D721Med (cell line): Measurements from ENCODE around the gene RAD50.

ENCODE experiments used
- DNase-seq: peaks from one replicate; pipeline ENCODE4 v3.0.0; 2011; ENCODE audit warnings: low spot score; ENCODE audit not compliant: insufficient read length
- FAIRE-seq: peaks from 2 replicates; lab custom pipeline; 2011; peaks lifted over from hg19 to GRCh38; lab: Jason Lieb, UNC
- TF ChIP-seq, protein P1 (sequence below): IDR thresholded peaks from 2 replicates; pipeline ENCODE4 v1.5.1; 2012; ENCODE audit warnings: mild to moderate bottlenecking, control low read depth; ENCODE audit not compliant: insufficient read depth; ENCODE audit errors: missing control alignments

Gene RAD50

DNA sequence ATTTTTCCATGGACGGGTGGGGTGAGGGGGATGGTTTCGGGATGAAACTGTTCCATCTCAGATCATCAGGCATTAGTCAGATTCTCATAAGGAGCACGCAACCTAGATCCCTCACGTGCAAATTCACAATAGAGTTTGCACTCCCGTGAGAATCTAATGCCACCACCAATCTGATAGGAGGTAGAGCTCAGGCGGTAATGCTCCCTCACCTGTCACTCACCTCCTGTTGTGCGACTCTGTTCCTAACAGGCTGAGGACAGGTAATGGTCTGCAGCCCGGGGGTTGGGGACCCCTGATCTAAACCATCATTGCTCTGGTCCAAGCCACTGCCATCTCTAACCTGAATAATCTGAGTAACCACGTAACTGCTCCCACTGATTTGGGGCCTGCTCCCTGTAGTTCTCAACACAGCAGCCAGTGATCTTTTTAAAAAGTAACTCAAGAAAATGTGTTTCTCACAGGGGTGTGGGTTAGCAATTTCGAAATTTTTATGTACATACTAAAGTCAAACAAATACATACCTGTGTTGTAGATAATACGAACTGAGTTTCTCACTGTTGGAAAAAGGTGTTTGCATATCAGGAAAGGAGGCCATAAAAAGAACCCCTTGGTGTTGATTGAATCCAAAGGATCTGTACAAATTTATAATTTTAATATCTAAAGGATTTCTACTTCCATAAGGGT, 89.9 kb downstream of the RAD50 start:
- TF ChIP-seq, protein P1, sequence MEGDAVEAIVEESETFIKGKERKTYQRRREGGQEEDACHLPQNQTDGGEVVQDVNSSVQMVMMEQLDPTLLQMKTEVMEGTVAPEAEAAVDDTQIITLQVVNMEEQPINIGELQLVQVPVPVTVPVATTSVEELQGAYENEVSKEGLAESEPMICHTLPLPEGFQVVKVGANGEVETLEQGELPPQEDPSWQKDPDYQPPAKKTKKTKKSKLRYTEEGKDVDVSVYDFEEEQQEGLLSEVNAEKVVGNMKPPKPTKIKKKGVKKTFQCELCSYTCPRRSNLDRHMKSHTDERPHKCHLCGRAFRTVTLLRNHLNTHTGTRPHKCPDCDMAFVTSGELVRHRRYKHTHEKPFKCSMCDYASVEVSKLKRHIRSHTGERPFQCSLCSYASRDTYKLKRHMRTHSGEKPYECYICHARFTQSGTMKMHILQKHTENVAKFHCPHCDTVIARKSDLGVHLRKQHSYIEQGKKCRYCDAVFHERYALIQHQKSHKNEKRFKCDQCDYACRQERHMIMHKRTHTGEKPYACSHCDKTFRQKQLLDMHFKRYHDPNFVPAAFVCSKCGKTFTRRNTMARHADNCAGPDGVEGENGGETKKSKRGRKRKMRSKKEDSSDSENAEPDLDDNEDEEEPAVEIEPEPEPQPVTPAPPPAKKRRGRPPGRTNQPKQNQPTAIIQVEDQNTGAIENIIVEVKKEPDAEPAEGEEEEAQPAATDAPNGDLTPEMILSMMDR = no peak
- no peak for FAIRE-seq
- DNase-seq = no peak

GRCh38 chr5:132647473-132647872, 90.7 kb downstream of the RAD50 start:
- FAIRE-seq (no peak), DNase-seq (no peak)
- TF ChIP-seq, protein P1 = no peak

GRCh38 chr5:132648355-132648754, 91.6 kb downstream of the RAD50 start:
- FAIRE-seq (no peak), DNase-seq (no peak)
- TF ChIP-seq, protein P1 = no peak

- TF ChIP-seq, protein P1 = no peak
- DNase-seq (no peak), FAIRE-seq (no peak)
Observed at GRCh38 chr5:132651838-132652469, 95.2 kb downstream of the RAD50 start.

DNA sequence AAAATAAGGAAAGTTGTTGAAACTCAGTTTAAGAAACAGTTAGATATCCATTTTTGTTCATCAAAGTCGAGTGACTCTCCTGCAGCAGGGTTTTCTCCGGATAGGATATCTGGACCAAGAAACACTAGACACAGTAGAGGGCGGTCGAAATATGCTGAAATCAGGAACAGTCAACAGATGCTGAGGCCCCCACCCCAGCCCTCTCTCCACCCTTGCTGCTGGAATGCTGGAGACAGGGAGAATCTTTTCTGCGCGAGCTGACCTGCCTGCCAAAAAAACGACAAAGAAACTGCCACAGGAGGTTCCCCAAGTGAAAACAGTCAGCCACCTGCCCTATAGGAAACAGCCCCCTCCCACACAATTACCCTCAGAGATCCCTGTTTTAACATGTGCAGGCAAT, 96.9 kb downstream of the RAD50 start:
- TF ChIP-seq, protein P1 = no peak
- FAIRE-seq (no peak), DNase-seq (no peak)

DNA sequence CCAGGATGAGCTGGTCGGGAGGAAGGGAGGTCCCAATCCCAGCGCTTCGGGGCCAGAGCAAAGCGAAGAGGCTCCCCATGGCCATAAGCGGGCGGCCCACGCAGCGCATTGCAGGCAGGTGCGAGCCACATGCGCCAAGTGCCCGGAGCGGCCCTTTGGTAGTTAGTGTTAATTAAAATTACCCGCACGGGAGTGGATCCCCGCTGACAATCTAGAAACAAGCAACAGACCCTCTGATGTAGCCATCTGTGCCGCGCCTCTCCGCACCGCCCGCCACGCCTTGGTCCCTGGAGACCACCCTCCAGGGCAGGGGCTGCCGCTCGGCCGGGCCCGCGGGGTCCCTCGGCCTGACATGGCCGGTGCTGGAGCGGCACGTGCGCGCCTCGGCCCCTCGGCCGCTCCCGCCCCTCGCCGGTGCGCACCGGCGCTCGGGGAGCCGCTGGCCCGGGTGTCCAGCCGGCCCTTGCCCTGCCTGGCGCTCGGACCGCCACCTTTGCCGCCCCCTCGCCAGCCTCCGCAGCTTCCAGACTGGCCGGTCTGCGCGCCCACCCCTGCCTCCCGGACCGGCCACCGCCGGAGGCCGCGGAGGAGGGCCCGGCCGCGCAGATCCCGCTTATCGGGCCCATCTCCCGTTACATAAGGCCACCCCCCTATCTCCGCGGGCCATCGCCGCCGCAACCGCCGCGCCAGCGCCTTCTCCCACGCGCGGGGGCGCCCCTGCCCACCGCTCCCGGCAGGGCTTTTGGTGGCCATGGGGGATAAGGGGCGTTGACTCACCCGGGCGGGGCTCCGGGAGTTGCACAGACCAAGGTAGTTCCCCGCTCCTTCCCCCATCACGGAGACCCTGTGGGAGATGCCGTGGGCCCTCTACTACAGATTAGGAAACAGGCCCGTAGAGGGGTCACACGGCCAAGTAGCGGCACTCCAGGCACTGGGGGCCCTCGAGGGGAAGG, 99.3 kb downstream of the RAD50 start:
- FAIRE-seq (no peak), DNase-seq (no peak)
- TF ChIP-seq, protein P1 = no peak
